HepG2 (cell line): Measurements from ENCODE around the gene KIF17. TPM values are rescaled to one million over a fixed set of nuclear protein-coding genes. Genes with fewer than 3 reads are reported as not detected.

ENCODE experiments used
- CBX5 ChIP-seq: sonication (generic); formaldehyde crosslinking; IDR thresholded peaks from 2 replicates; pipeline ENCODE4 v1.4.0; 2020; ENCODE audit warnings: missing genetic modification reagents, borderline replicate concordance
- DR1 ChIP-seq: sonication (generic); formaldehyde crosslinking; IDR thresholded peaks from 2 replicates; pipeline ENCODE4 v1.8.0; 2021; ENCODE audit warnings: mild to moderate bottlenecking, missing genetic modification reagents, inconsistent platforms
- ETV6 ChIP-seq: sonication (generic); formaldehyde crosslinking; conservative IDR thresholded peaks from 2 replicates; pipeline ENCODE4 v1.4.0; 2020; ENCODE audit warnings: missing genetic modification reagents
- FOXM1 ChIP-seq: sonication (generic); formaldehyde crosslinking; IDR thresholded peaks from 2 replicates; pipeline ENCODE4 v1.5.0; 2020; ENCODE audit warnings: missing genetic modification reagents
- IRF2 ChIP-seq: IDR thresholded peaks from 2 replicates; pipeline ENCODE4 v1.6.1; 2018; ENCODE audit warnings: missing genetic modification reagents, missing compliant biosample characterization
- KLF15 ChIP-seq: sonication (generic); formaldehyde crosslinking; IDR thresholded peaks from 2 replicates; pipeline ENCODE4 v1.8.1; 2023; ENCODE audit warnings: borderline replicate concordance, mild to moderate bottlenecking, inconsistent platforms, missing genetic modification reagents, mixed read lengths
- MAZ ChIP-seq, 2 experiments: sonication (generic) in 1 of 2; formaldehyde crosslinking in 1 of 2; IDR thresholded peaks; 2 replicates each; pipeline versions ENCODE4 v1.5.0 to v1.6.1; 2012 to 2020; ENCODE audit warnings: low read depth in 2 of 2, mild to moderate bottlenecking in 2 of 2, borderline replicate concordance in 1 of 2, improper control_type of control experiment in 1 of 2, low read length in 1 of 2, missing genetic modification reagents in 1 of 2, moderate library complexity in 1 of 2
- MED1 ChIP-seq: sonication (generic); formaldehyde crosslinking; IDR thresholded peaks from 2 replicates; pipeline ENCODE4 v1.4.0; 2020; ENCODE audit warnings: missing genetic modification reagents
- ZFX ChIP-seq: sonication (generic); formaldehyde crosslinking; IDR thresholded peaks from 2 replicates; pipeline ENCODE4 v1.4.0; 2020; ENCODE audit warnings: mild to moderate bottlenecking, low read depth, missing genetic modification reagents, moderate library complexity
- ZKSCAN8 ChIP-seq: IDR thresholded peaks from 2 replicates; pipeline ENCODE4 v1.6.1; 2016; ENCODE audit warnings: borderline replicate concordance, missing genetic modification reagents, missing compliant biosample characterization
- ZNF343 ChIP-seq: sonication (generic); formaldehyde crosslinking; IDR thresholded peaks from 2 replicates; pipeline ENCODE4 v1.4.0; 2020; ENCODE audit warnings: mild to moderate bottlenecking, missing genetic modification reagents
- ZNF546 ChIP-seq: sonication (generic); formaldehyde crosslinking; conservative IDR thresholded peaks from 2 replicates; pipeline ENCODE4 v1.8.1; 2023; ENCODE audit warnings: mild to moderate bottlenecking, missing genetic modification reagents
- ZNF781 ChIP-seq: sonication (generic); formaldehyde crosslinking; IDR thresholded peaks from 2 replicates; pipeline ENCODE4 v1.5.1; 2020; ENCODE audit warnings: borderline replicate concordance, mild to moderate bottlenecking, missing genetic modification reagents; ENCODE audit errors: not compliant biosample characterization
- polyA plus RNA-seq, 8 experiments: library from polyadenylated mRNA; depleted of rRNA in 3 of 8; stranded (reverse) in 7 of 8; unstranded in 1 of 8; fragments of >200 nt; fragmentation: Illumina TruSeq in 4 of 8; extraction: Trizol in 4 of 8; gene quantifications; 2 replicates each; pipeline versions ENCODE4 v1.2.1 to v1.2.3, GENCODE V29; 2011 to 2016; ENCODE audit warnings: low read depth in 4 of 8, missing spikeins in 1 of 8, mixed read lengths in 1 of 8; ENCODE audit not compliant: insufficient read depth in 1 of 8
- total RNA-seq, 5 experiments: library from RNA; depleted of rRNA; stranded (reverse); fragments of >200 nt; fragmentation: Illumina TruSeq; extraction: Trizol; gene quantifications; 2 replicates each; pipeline ENCODE4 v1.2.3, GENCODE V29; 2016; ENCODE audit warnings: low read depth in 1 of 5
- TF ChIP-seq, protein P1 (sequence below): sonication (generic); formaldehyde crosslinking; IDR thresholded peaks from 2 replicates; pipeline ENCODE4 v1.4.0; 2020; ENCODE audit warnings: missing genetic modification reagents, borderline replicate concordance
- TF ChIP-seq, protein P2 (sequence below): sonication (generic); formaldehyde crosslinking; IDR thresholded peaks from 2 replicates; pipeline ENCODE4 v1.4.0; 2020; ENCODE audit warnings: missing genetic modification reagents
- TF ChIP-seq, protein P3 (sequence below): sonication (generic); formaldehyde crosslinking; IDR thresholded peaks from 2 replicates; pipeline ENCODE4 v1.5.1; 2020; ENCODE audit warnings: mild to moderate bottlenecking, missing genetic modification reagents
- TF ChIP-seq, protein P4 (sequence below): sonication (generic); formaldehyde crosslinking; IDR thresholded peaks from 2 replicates; pipeline ENCODE4 v1.5.0; 2020; ENCODE audit warnings: missing genetic modification reagents, mild to moderate bottlenecking, borderline replicate concordance

KIF17 gene
- total and polyA plus RNA-seq, 2 of the 13 experiments (the other 11 are each of a cell fraction or from before 2014, with no cell fraction given), result 0.24 to 0.44 TPM

DNA sequence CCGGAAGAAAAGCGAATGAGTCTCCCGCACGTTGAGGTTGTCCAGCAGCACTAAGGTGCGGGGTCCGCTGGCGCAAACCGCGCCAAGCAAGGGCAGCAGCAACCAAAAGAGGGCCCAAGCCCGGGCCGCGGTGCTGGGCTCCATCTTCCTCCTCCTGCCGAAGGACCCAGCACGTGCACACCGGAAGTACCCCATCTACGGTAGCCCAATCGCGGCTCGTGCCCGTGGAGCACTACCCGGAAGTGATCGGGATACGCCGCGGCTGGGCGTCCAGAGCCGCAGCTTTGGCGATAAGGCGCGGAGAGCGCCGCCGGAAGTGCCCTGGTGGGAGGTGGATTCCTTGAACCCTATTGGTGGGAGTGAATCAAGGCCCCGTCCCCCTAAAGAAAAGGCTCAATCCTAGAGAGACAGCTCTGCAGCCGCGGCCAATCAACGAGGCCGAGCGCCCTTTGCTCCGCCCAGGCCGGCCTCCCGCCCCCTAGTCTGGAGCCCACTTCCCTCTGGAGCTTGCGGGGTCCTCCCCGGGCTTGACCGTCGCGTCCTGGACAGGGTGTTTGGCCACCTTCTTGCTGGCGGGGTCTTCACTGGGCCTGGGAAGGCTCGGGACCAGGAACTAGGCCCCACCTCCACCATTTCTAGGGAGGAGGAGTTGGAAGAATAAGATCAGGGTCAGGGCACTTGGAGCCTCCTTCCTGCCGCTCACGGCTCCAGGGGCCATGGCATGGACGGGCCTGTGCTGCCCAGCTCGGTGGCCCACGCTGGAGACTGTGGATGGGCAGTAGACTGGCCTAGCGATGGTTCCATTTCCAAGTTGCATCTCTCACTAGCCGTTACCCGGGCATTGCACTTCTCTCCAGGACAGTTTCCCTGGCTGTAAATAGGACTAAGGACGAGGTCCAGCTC, 56.3 kb downstream of the KIF17 start, which contains the start of gene DDOST (continued):
- TF ChIP-seq, protein P1, sequence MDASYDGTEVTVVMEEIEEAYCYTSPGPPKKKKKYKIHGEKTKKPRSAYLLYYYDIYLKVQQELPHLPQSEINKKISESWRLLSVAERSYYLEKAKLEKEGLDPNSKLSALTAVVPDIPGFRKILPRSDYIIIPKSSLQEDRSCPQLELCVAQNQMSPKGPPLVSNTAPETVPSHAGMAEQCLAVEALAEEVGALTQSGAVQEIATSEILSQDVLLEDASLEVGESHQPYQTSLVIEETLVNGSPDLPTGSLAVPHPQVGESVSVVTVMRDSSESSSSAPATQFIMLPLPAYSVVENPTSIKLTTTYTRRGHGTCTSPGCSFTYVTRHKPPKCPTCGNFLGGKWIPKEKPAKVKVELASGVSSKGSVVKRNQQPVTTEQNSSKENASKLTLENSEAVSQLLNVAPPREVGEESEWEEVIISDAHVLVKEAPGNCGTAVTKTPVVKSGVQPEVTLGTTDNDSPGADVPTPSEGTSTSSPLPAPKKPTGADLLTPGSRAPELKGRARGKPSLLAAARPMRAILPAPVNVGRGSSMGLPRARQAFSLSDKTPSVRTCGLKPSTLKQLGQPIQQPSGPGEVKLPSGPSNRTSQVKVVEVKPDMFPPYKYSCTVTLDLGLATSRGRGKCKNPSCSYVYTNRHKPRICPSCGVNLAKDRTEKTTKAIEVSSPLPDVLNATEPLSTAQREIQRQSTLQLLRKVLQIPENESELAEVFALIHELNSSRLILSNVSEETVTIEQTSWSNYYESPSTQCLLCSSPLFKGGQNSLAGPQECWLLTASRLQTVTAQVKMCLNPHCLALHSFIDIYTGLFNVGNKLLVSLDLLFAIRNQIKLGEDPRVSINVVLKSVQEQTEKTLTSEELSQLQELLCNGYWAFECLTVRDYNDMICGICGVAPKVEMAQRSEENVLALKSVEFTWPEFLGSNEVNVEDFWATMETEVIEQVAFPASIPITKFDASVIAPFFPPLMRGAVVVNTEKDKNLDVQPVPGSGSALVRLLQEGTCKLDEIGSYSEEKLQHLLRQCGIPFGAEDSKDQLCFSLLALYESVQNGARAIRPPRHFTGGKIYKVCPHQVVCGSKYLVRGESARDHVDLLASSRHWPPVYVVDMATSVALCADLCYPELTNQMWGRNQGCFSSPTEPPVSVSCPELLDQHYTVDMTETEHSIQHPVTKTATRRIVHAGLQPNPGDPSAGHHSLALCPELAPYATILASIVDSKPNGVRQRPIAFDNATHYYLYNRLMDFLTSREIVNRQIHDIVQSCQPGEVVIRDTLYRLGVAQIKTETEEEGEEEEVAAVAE (CRISPR knock-in tag), result peak; percentile 40; the same call in 1 of the 2 replicates
- TF ChIP-seq, protein P2, sequence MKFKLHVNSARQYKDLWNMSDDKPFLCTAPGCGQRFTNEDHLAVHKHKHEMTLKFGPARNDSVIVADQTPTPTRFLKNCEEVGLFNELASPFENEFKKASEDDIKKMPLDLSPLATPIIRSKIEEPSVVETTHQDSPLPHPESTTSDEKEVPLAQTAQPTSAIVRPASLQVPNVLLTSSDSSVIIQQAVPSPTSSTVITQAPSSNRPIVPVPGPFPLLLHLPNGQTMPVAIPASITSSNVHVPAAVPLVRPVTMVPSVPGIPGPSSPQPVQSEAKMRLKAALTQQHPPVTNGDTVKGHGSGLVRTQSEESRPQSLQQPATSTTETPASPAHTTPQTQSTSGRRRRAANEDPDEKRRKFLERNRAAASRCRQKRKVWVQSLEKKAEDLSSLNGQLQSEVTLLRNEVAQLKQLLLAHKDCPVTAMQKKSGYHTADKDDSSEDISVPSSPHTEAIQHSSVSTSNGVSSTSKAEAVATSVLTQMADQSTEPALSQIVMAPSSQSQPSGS (CRISPR knock-in tag), result peak; percentile 52; the same call in 1 of the 2 replicates
- no peak for TF ChIP-seq KLF15 (CRISPR knock-in tag)
- TF ChIP-seq, protein P3, sequence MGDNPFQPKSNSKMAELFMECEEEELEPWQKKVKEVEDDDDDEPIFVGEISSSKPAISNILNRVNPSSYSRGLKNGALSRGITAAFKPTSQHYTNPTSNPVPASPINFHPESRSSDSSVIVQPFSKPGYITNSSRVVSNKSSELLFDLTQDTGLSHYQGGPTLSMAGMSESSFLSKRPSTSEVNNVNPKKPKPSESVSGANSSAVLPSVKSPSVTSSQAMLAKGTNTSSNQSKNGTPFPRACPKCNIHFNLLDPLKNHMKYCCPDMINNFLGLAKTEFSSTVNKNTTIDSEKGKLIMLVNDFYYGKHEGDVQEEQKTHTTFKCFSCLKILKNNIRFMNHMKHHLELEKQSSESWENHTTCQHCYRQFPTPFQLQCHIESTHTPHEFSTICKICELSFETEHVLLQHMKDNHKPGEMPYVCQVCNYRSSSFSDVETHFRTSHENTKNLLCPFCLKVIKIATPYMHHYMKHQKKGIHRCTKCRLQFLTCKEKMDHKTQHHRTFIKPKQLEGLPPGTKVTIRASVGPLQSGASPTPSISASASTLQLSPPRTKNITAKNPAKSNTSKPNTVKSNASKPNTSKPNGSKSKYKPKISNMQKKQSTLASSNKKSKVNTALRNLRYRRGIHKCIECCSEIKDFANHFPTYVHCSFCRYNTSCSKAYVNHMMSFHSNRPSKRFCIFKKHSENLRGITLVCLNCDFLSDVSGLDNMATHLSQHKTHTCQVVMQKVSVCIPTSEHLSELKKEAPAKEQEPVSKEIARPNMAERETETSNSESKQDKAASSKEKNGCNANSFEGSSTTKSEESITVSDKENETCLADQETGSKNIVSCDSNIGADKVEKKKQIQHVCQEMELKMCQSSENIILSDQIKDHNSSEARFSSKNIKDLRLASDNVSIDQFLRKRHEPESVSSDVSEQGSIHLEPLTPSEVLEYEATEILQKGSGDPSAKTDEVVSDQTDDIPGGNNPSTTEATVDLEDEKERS (CRISPR knock-in tag), result no peak
- no peak for TF ChIP-seq ZNF781
- TF ChIP-seq FOXM1 (CRISPR knock-in tag), result no peak
- peak; percentile 87 for TF ChIP-seq ZNF546 (CRISPR knock-in tag)
- no peak for TF ChIP-seq ZNF343 (CRISPR knock-in tag)
- TF ChIP-seq ZFX (CRISPR knock-in tag), result peak; percentile 94
- peak; percentile 41; the same call in 1 of the 2 replicates for TF ChIP-seq ETV6 (CRISPR knock-in tag)
- TF ChIP-seq MAZ (IDR thresholded peaks at IDR 0.05; ENCODE audit: borderline replicate concordance, low read depth, low read length), result no peak
- TF ChIP-seq MAZ (CRISPR knock-in tag; IDR thresholded peaks at IDR 0.05; ENCODE audit: low read depth), result peak; percentile 40; the same call in 1 of the 2 replicates
- peak; percentile 75; the same call in 1 of the 2 replicates for TF ChIP-seq IRF2 (CRISPR knock-in tag)
- TF ChIP-seq CBX5 (CRISPR knock-in tag), result peak; percentile 23; the same call in 1 of the 2 replicates
- TF ChIP-seq DR1, result peak; percentile 63
- TF ChIP-seq, protein P4, sequence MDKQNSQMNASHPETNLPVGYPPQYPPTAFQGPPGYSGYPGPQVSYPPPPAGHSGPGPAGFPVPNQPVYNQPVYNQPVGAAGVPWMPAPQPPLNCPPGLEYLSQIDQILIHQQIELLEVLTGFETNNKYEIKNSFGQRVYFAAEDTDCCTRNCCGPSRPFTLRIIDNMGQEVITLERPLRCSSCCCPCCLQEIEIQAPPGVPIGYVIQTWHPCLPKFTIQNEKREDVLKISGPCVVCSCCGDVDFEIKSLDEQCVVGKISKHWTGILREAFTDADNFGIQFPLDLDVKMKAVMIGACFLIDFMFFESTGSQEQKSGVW (CRISPR knock-in tag), result no peak
- peak; percentile 34 for TF ChIP-seq MED1
- TF ChIP-seq ZKSCAN8 (CRISPR knock-in tag), result peak; percentile 48; the same call in 1 of the 2 replicates
